GM21619 (cell line): ENCODE data around the gene SH2D7.

Source experiments
- ATAC-seq: cut with Tn5 transposase; IDR thresholded peaks from one replicate; pipeline ENCODE4 v1.9.1; 2021; ENCODE audit not compliant: unreplicated experiment

The SH2D7 gene

DNA sequence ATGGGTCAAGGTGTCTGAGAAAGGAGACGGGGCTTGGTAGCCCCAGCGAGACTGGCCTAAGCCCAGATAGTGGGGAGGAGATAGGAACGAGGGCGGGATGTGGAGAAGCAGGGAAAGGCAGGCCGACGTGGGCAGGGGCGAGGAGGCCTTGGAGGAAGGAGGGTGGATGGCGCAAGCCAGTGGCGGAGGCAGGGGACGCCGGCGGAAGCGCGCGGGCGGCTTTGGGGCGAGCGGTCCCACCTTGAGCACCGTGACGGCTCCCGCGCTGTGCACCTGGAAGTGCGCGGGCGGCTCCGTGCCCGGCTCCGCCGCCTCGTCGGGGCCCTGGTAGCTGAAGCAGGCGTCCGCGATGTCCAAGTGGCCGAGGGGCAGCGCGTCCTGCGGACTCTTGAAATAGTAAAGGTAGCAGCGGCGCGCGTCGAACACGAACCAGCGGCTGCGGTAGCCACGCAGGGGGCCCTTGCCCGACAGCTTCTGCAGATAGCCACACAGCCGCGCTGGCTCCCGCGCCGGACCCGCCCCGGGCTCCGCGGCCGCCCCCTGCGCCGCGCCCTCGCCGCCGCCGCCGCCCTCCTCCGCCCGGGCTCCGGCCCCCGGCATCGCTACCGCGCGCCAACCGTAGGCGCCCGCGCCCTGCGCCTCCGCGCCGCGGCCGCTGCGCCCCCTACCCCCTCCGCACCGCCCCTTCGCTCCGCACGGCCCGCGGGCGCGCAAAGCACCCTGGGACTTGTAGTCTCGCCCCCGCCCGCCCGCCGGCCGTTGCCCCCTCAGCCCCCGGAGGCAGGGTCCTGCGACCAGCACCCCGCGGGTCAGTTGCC is 15.1 kb upstream of the SH2D7 start, which contains the start of gene TBC1D2B:
Gene TBC1D2B (minus strand): TSS at position 659 of the 818 bp plus-strand sequence. CDS start 59 bp downstream, at position 600.
- peak; percentile 57 for ATAC-seq

DNA sequence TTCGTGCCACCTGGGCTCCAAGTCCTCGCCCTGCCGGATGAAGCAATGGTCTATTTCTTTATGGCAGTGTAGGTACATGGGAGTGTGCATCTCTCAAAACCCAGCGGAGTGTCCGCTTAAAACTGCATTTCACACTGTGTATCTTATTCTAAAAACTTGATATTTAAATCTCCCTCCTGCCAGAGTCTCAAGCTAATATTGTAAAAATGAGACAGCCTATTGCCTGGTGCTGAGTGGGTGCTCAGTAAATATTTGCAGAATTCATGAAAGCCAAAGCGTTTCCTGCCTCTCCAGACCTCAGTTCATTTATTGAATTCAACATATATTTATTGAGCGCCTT is 14.5 kb upstream of the SH2D7 start:
- peak; percentile 4 for ATAC-seq

DNA sequence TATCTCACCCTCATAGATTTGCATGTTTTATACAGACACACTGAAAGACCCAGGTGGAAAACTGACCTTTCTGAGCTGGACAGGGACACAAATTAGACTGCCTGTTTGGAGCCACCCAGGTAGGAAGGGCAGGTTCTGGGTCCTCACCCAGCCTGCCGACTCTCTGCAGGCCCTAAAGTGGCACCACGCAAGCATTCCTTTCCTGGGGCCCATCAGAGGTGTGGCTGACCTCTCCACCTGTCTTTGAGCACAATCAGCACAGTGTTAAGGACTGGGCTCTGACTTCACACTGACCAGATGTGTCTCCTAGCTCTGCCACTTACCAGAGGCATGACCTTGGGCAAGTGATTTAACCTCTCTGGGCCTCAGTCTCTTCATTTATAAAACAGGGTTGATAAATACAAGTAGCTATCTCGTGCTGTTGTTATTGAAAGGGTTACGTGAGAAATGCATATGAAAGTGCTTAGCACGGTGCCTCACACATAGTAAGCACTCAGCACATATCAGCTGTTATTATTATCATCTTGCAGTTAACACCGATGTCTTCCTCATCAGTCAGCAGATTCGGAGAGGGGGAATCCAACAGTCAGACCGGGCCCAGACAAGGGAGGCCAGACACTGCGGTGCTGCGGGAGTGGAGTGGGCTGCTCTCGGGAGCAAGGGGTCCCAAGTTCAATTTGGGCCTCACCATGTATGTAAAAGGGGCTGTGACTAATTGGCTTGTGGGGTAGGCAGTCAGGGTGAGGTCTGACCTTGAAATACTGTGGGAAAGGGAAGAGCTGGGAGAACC is 12.9 kb upstream of the SH2D7 start:
- ATAC-seq: no peak

DNA sequence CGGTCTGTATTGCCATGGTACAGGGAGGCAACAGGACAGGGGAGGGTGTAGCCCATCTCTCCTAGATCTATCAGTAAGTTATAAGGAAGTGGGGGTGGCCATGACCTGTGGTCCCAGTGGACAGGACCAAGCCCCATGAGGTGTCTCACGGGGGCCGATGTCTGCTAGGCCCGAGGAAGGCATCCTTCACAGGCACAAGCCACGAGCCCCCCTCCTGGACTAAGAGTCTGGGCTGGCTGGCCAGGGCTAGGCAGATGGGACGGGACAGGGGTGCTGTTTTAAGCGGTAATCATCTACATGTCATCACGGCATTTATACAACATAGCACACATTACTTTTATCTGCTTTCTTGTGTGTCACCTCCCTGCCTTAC is 12.3 kb upstream of the SH2D7 start:
- ATAC-seq: no peak

DNA sequence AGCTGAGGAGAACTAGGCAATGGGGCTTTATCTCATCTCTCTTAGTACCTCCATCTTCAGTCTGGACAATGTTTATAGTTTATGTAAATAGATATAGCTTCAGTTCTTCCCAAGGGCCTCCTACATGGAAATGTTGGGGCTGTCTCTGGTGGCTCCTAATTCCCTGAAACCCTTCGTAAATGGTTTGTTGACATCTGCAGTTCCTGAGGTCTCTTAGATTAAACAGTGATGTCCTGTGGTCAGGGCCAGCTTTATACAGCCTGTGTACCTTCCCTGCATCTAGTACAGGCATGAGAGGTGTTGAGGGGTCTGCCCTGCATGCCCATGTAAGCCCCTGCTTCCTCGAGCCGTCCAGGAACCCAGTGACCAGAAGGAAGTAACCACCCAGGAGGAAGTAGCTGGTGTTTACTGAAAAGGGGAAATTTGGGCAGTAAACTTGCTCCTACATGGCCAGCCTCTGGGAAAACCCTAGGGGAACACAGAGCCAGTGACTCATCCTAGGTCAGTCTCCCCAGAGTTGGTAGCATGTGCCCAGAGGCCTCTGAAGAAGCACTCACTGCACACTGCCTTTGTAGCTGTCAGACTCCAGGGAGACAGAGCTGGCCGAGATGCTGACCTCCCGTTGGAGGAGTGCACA is 10.1 kb upstream of the SH2D7 start:
- ATAC-seq: no peak

DNA sequence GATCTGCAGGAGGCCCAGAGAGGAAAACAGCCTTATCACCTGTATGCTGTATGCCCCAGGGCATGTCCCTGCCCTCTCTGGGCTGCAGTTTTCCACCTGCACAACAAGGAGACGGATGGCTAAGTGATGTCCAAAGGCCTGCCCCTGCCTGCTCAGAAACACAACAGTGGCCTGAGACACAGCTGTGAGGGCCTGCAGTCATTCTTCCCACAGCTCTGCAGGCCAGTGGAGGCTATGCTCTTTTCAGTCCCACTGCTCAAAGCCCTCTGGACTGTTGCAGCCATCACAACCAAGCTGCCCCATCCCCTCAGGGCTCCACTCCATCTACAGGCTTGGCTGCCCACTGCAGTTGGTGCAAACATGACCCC is 9.6 kb upstream of the SH2D7 start:
- ATAC-seq: no peak

DNA sequence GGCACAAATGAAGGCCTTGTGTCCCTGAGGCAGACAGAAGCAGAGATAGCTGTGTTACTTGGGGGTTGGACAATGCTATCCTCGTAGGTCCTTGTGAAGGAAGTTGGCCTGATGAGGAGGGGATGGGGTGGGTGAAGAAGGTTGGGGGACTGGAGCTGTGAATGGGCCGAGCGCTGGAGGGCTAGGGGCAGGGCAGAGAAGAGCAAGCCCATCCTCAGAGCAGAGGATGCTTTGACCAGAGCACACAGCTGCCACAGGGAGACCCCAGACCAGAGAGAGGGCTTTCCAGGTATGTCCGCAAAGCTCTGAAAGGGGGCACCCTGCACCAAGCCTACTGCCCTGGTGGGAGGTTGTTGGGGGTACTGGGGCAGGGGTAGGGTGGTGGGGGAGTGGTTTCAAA is 9.2 kb upstream of the SH2D7 start:
- ATAC-seq: no peak

DNA sequence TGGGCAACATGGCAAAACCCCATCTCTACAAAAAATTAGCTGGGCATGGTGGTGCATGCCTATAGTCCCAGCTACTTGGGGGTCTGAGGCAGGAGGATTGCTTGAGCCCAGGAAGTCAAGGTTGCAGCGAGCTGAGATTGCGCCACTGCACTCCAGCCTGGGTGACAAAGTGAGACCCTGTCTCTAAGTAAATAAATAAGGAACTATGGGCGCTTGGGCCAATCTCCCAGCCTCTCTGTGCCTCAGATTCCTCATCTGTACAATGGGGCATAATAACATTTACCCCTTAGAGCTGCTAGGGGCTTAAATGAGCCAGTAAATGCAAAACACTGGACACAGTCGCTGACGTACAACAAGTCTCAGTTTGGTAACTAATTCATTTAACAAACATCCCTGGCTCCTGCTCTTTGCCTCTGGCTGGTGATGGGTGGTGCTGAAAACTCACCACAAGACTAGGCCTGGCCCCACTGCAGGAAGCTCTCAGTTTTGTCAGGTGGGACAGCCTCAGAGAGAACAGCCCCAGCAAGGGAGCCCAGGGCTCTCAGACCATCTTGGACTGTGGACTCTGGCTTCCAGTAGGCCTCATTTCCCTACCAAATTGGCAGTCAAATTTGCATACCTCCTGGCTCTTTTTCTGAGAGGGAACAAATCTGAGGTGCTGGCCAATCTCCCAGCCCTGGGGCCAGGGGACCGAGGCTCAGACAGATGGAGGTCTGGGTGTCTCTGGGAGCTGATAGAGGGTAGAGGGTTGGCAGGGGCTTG is 8.5 kb upstream of the SH2D7 start:
- ATAC-seq: peak; percentile 51

DNA sequence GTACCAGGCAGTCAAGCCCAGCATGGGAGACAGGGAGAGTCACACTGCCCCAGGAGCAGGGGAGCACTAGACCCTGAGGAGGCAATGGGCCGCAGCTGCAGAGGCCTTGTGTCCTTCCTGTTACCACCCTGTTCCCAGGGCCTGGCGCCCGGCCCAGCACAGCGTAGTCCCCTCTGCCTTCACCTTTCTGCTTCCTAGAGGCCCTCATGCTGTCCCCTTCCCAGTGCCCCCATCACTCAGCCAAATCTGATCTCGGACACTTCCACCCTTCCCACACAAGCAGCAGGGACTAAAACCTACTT is 8.0 kb upstream of the SH2D7 start:
- no peak for ATAC-seq

DNA sequence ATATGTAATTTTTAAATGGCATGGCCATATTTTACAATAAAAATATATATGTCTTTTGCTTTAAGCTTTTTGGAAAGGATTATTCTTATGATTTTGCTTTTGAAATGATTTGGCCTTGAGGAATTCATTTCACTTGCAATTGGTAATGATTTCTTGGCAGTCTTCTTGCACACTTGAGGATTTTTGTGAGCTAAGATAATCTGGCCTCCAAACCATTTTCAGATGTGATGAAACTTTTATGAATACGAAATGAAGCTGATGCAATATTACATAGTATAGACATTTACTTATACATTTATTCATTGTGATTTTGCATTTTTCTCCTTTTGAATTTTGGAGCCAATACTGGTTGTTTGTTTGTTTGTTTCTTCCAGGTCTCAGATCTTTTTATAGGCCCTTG is 6.4 kb upstream of the SH2D7 start:
- ATAC-seq: no peak

DNA sequence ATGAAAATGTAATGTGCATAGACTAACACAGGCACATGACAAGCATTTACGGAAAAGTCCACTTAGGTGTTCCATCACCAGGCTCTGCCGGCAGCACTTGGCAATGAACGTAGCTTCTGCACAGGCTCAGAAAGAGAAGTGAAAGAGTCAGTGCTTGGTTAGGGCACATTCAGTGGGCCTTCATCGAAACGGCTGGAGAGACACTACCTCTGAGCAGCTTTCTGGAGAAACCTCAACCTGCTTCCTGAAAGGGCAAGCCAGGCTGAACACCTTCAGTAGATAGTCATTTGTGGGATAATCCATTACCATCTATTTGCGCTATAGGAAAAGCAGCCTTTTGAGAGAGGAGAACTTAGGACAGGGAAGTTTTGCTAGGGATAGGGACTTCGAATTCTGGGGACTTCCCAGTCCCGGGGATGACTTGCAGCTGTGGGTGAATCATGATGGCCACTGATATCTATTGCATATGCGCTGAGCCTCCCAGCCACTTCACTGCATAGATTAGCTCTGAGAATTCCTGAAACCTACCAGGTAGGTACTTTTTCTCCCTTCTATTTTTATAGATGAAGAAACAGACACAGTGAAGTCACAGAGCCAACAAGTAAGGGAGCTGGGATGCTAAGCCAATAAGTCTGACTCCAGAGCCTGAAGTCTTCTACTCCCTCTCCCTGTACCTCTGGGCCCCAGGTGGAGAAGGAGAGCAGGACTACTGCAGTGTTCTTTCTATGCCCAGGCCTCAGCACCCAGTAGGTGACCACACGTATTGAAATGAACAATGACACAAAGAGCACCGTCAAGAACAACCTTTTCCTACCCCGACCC is 4.2 kb upstream of the SH2D7 start:
- ATAC-seq: peak; percentile 63

DNA sequence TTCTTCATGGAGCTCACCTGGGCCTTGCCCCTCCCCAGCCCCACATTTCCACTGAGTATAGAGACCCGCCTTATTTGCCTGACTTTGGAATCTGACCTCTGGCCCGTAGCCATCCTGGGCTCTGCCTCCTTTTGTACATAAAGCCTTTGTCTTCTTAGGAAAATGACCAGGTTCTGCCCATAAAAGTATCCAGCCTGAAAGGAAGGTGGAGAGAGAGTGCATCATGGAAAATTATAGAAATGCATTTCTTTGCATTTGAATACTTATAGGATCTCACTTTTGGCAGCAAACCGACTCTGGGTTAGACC is 3.6 kb upstream of the SH2D7 start:
- ATAC-seq: no peak

DNA sequence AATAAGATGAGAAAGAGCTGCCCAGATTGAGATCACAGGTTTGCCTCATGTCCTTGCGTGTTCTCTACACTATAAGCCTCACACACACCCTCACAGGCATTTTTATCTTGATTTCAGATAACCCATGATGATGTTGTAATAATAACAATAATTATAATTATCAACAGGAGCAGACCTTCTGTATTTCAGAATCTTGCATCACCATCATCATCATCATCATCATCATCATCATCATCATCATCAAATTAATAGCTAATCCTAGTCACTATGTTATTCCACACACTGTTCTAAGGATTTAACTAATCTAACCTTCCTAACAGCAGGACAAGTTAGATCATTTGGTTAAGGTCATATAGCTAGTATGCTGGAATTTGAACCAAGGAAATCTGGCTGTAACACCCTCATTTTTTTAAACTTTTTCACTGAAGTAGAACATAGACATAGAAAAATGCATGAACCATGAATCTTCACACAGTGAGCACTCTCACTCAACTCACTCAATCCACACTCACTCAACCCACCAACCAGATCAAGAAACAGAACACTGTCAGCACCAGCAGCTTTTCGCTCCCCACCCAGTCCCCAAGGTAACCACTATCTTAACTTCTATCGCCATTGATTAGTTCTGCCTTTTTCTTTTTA is 1.8 kb upstream of the SH2D7 start:
- no peak for ATAC-seq

DNA sequence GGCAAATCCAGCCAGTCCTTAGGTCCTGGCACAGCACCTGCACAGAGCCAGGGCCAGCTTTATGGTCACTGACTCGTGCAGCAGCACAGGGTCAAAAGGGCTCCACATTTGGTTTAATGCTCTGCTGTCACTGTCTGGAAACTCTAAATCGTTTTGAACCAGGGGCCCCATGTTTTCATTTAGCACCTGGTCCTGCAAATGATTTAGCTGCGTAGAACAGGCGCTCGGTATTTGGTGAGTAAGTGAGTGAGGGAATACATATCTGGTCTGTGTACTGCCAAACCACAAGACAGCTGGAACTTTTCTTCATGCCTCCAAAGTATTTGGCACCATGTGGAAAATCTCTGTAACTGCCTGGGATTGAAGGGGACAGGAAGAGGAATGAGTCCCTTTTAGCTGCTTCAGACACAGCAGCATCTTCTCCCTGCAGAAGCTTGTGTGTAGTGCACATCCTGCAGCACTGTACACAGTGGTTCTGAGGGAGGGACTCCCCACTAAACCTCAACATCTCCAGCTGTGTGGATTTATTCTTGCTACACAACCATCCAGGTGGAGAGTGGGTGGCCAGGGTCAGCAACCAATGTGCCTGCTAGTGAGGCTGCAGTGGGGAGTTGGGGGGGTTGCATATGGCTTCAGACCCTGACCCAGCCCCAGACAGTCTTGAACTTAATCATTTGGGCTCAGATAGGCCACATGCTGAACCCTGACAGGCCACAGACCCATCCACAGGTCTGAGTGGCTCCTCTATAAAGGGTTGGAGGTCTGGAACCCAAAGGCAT is 1.1 kb downstream of the SH2D7 start:
- no peak for ATAC-seq

DNA sequence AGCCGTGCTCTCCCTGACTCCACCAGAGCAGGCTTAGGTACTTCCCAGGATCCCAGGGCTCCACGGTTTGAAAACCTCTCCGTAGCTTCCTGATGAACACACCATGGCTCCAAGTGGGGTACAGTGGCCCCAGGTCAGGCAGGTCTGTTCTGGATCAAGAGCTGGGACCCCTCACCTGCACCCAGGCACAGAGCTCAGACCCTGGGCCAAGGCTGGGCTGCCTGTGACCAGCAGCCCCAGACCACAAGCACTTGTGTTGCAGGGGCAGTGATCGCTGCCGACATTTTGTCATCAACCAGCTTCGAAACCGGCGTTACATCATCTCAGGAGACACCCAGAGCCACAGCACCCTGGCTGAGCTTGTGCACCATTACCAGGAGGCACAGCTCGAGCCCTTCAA is 5.3 kb downstream of the SH2D7 start:
- ATAC-seq: no peak

DNA sequence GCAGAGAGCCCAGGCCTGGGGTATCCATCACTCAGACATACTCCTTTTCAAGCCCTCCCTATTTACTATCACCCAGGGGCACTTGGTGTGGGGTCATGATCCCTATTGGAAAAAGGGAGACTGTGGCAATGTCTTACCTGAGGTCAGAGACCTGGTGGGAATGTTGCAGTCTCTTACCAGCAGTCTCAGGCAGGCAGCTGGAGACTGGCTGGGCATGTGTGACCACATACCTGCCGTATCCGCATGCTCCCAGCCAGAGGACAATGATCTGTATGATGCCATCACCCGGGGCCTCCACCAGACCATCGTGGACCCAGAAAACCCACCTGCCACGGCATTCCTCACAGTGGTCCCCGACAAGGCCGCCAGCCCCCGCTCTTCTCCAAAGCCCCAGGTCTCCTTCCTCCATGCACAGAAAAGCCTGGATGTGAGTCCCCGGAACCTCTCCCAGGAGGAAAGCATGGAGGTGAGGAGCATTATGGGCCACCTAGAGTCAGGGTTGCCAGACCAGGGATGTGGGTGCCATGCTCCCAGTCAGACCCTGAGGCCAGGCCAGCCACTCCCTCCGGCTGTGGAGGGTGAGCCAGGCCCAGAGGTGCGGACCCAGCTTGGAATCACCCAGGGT is 5.9 kb downstream of the SH2D7 start:
- ATAC-seq: no peak

DNA sequence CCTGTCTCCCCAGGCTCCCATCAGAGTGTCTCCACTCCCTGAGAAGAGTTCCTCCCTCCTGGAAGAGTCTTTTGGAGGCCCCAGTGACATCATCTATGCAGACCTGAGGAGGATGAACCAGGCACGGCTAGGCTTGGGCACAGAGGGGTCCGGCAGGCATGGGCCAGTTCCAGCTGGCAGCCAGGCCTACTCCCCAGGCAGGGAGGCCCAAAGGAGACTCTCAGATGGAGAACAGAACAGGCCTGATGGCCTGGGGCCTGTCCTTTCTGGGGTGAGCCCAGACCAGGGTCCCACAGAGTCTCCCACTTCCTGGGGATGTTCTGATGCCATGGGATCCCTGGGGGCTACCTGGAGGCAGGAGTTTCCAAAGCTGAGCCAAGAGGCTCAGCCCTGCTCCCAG is 8.5 kb downstream of the SH2D7 start:
- no peak for ATAC-seq

DNA sequence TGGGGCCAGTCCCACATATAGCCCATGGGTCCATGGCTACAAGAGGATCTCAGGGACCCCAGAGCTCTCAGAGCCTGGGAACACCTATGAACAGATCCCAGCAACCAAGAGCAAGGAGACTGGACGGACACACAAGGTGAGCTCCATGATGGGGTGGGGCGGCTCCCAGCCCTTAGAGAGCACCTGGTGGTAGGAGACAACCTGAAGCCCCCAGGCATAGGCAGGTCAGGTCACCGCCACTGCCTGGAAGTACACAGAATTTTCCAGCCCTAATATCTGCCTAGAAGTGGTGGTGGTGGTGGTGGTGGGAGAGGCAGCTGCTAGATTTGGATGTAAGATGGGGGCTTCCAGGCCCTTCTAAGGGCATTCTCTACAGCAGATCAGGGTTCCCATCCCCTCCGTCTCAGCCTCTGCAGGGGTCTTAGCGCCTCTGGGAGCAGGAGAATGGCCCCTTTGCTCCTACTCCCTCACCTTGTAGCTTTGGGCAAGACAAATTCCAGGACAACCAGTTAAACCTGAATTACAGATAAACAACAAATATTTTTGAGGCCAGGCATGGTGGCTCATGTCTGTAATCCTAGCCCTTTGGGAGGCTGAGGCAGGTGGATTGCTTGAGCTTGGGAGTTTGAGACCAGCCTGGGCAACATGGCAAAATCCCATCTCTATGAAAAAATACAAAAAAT is 9.2 kb downstream of the SH2D7 start:
- no peak for ATAC-seq

DNA sequence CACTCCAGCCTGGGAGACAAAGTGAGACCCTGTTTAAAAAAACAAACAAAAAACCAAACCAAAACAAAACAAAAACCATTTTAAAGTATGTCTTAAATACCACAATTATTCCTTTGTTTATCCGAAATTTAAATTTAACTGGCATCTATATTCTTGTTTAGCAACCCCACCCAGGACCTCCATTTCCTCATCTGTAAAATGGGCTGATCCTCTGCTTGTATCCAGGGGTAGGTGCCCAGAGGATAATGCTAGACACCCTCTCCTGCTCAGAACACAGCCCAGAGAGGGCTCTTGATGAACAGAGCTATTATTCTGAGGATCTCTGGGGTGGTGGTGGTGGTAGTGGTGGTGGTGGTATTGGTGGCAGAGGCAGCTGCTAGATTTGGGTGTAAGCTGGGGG is 9.8 kb downstream of the SH2D7 start:
- no peak for ATAC-seq
